ENCODE measurements around the gene GPR157. TPM values are rescaled to one million over a fixed set of nuclear protein-coding genes. Genes with fewer than 3 reads are reported as not detected.

The GPR157 gene
- total RNA-seq, 1 experiment from 2014 or later, result 6.4 TPM

GRCh38 chr1:9052272-9053049 lies 76.4 kb downstream of the GPR157 start:
- no peak for DNase-seq (ENCODE audit: low read depth)
- in situ Hi-C loops (cut with HindIII; ENCODE audit: low pct_unique_long_range_greater_than_20kb, low sequenced_read_pairs), result no loop called here

GRCh38 chr1:9051379-9051778 lies 77.5 kb downstream of the GPR157 start:
- DNase-seq (ENCODE audit: low read depth), result no peak
- in situ Hi-C loops (cut with HindIII; ENCODE audit: low pct_unique_long_range_greater_than_20kb, low sequenced_read_pairs), result no loop called here

- no peak for DNase-seq (ENCODE audit: low read depth)
- in situ Hi-C loops (cut with HindIII; ENCODE audit: low pct_unique_long_range_greater_than_20kb, low sequenced_read_pairs), result no loop called here
Observed at GRCh38 chr1:9050803-9051202, 78.1 kb downstream of the GPR157 start.

Other genes starting within 250 kb of the GPR157 start
- gene CA6, start 183.2 kb downstream of the GPR157 start, total RNA-seq (2014; rRNA removed; shearing (Covaris generic); ENCODE audit: low replicate concordance), result not detected in 2 replicates
- gene SLC2A7, start 102.7 kb downstream of the GPR157 start, total RNA-seq (2014; rRNA removed; shearing (Covaris generic); ENCODE audit: low replicate concordance), result not detected in 2 replicates
- 0.03 TPM in 1 of 2 replicates, not detected in the other for gene SLC2A5, start 59.5 kb downstream of the GPR157 start, total RNA-seq (2014; rRNA removed; shearing (Covaris generic); ENCODE audit: low replicate concordance)
- 18.5 and 22.2 TPM in 2 replicates for gene H6PD, start 105.7 kb upstream of the GPR157 start, total RNA-seq (2014; rRNA removed; shearing (Covaris generic); ENCODE audit: low replicate concordance)
- gene SPSB1, start 163.8 kb upstream of the GPR157 start, total RNA-seq (2014; rRNA removed; shearing (Covaris generic); ENCODE audit: low replicate concordance), result 32.9 and 36.4 TPM in 2 replicates